Fibroblast of lung (primary cell): ENCODE results near the gene CCDC85C. TPM values are rescaled to one million over a fixed set of nuclear protein-coding genes. Genes with fewer than 3 reads are reported as not detected.

Experiments used
- DNase-seq, 2 donors: peaks; one replicate each; pipeline versions ENCODE4 v3.0.0 to v3.0.0-alpha.2; 2010; ENCODE audit warnings: low read depth in 2 of 2
- H2AFZ ChIP-seq: 2 replicates; pipeline ENCODE4 v1.5.1; 2012; ENCODE audit warnings: low read length, control low read depth, inconsistent platforms
- H3K27ac ChIP-seq: 2 replicates; pipeline ENCODE4 v1.5.1; 2011; ENCODE audit warnings: low read length, control low read depth; ENCODE audit not compliant: insufficient read depth
- H3K27me3 ChIP-seq: 2 replicates; pipeline ENCODE4 v1.5.1; 2011; ENCODE audit warnings: mild to moderate bottlenecking, low read length; ENCODE audit not compliant: control insufficient read depth, insufficient read depth
- H3K36me3 ChIP-seq: 2 replicates; pipeline ENCODE4 v1.5.1; 2011; ENCODE audit warnings: low read length; ENCODE audit not compliant: control insufficient read depth, insufficient read depth
- H3K4me1 ChIP-seq: 2 replicates; pipeline ENCODE4 v1.5.1; 2011; ENCODE audit warnings: low read length; ENCODE audit not compliant: control insufficient read depth, insufficient read depth; ENCODE audit errors: extremely low read depth
- H3K4me2 ChIP-seq: 2 replicates; pipeline ENCODE4 v1.5.1; 2011; ENCODE audit warnings: low read length, control low read depth; ENCODE audit not compliant: insufficient read depth; ENCODE audit errors: extremely low read depth
- H3K4me3 ChIP-seq, 4 experiments: fragments of 200-600 bp in 1 of 4; sonication (generic) in 1 of 4; replicated peaks in 1 of 4; 2 replicates each; pipeline ENCODE4 v1.5.1; 2011 to 2016; ENCODE audit warnings: low read length in 4 of 4, low read depth in 3 of 4, mild to moderate bottlenecking in 3 of 4, control low read depth in 2 of 4, inconsistent platforms in 1 of 4, mixed read lengths in 1 of 4; ENCODE audit not compliant: insufficient read depth in 1 of 4; ENCODE audit errors: control extremely low read depth in 1 of 4
- H3K79me2 ChIP-seq: 2 replicates; pipeline ENCODE4 v1.5.1; 2012; ENCODE audit warnings: mild to moderate bottlenecking, low read length, inconsistent platforms; ENCODE audit not compliant: control insufficient read depth, insufficient read depth
- H3K9ac ChIP-seq: 2 replicates; pipeline ENCODE4 v1.5.1; 2011; ENCODE audit warnings: mild to moderate bottlenecking, low read length, control low read depth; ENCODE audit not compliant: insufficient read depth
- H3K9me3 ChIP-seq: 2 replicates; pipeline ENCODE4 v1.5.1; 2012; ENCODE audit warnings: low read depth, low read length; ENCODE audit not compliant: control insufficient read depth, insufficient read depth
- H4K20me1 ChIP-seq: 2 replicates; pipeline ENCODE4 v1.5.1; 2011; ENCODE audit warnings: low read length; ENCODE audit not compliant: control insufficient read depth, insufficient read depth; ENCODE audit errors: extremely low read depth
- EZH2 ChIP-seq: IDR thresholded peaks from 2 replicates; pipeline ENCODE4 v1.5.1; 2012; ENCODE audit warnings: low read length, control low read depth, mild to moderate bottlenecking; ENCODE audit errors: missing control alignments
- polyA plus RNA-seq, 2 donors: library from polyadenylated mRNA; depleted of rRNA in 1 of 2; stranded (reverse) in 1 of 2; unstranded in 1 of 2; fragments of >200 nt; gene quantifications; 2 replicates each; pipeline ENCODE4 v1.2.1, GENCODE V29; 2011 to 2012; ENCODE audit warnings: missing spikeins in 1 of 2
- total RNA-seq: library from RNA; depleted of rRNA; stranded (reverse); fragments of >200 nt; gene quantifications from 2 replicates; pipeline ENCODE4 v1.2.1, GENCODE V29; 2014
- TF ChIP-seq, protein P1 (sequence below), 2 donors: IDR thresholded peaks in 1 of 2; conservative IDR thresholded peaks in 1 of 2; 1 replicate in 1 of 2; 2 replicates in 1 of 2; pipeline ENCODE4 v1.5.1; 2011 to 2012; ENCODE audit warnings: low read length in 2 of 2, control low read depth in 1 of 2, inconsistent platforms in 1 of 2, low read depth in 1 of 2, mild to moderate bottlenecking in 1 of 2

Gene CCDC85C
- total and polyA plus RNA-seq, 2 donors (not counting 1 experiment from before 2014, with no cell fraction given) = 4.6 to 9.6 TPM

DNA sequence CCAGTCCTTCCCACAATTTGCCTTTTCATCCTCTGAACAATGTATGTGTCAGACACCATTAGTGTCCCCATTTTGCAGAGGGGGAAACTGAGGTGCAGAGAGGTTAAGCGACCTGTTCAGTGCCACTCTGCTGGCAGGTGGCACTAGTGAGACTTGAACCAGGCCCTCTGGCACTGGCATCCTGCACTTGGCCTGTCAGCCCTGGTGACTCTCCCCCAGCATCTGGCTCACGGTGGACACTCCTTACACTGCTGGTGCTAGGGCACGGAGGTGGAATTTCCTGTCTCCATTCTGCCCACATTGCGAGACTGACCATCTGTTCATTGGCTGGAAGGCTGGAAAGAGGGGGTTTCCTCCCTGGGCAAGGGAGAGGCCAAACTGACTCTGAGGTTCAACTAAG is 74.1 kb downstream of the CCDC85C start:
- DNase-seq = peak in 1 of 2 donors; percentile 38
- Histone ChIP-seq H2AFZ (no peak overlapping the region), H3K4me3 (no peak overlapping the region), H3K27ac (no peak overlapping the region), H3K36me3 (no peaks in the 10 kb centered on the region), H3K27me3 (no peaks in the 10 kb centered on the region), H3K4me1 (no peaks in the 10 kb centered on the region), H3K4me2 (no peak overlapping the region), H3K9ac (no peak overlapping the region), H3K79me2 (no peaks in the 10 kb centered on the region), H4K20me1 (no peaks in the 10 kb centered on the region), H3K9me3 (no peaks in the 10 kb centered on the region)
- no peak for TF ChIP-seq EZH2
- TF ChIP-seq, protein P1, sequence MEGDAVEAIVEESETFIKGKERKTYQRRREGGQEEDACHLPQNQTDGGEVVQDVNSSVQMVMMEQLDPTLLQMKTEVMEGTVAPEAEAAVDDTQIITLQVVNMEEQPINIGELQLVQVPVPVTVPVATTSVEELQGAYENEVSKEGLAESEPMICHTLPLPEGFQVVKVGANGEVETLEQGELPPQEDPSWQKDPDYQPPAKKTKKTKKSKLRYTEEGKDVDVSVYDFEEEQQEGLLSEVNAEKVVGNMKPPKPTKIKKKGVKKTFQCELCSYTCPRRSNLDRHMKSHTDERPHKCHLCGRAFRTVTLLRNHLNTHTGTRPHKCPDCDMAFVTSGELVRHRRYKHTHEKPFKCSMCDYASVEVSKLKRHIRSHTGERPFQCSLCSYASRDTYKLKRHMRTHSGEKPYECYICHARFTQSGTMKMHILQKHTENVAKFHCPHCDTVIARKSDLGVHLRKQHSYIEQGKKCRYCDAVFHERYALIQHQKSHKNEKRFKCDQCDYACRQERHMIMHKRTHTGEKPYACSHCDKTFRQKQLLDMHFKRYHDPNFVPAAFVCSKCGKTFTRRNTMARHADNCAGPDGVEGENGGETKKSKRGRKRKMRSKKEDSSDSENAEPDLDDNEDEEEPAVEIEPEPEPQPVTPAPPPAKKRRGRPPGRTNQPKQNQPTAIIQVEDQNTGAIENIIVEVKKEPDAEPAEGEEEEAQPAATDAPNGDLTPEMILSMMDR (conservative IDR thresholded peaks at IDR 0.05 in 1 of 2, IDR thresholded peaks at IDR 0.05 in 1 of 2; ENCODE audit: low read depth in 1 of 2, low read length in 2 of 2) = no peak

DNA sequence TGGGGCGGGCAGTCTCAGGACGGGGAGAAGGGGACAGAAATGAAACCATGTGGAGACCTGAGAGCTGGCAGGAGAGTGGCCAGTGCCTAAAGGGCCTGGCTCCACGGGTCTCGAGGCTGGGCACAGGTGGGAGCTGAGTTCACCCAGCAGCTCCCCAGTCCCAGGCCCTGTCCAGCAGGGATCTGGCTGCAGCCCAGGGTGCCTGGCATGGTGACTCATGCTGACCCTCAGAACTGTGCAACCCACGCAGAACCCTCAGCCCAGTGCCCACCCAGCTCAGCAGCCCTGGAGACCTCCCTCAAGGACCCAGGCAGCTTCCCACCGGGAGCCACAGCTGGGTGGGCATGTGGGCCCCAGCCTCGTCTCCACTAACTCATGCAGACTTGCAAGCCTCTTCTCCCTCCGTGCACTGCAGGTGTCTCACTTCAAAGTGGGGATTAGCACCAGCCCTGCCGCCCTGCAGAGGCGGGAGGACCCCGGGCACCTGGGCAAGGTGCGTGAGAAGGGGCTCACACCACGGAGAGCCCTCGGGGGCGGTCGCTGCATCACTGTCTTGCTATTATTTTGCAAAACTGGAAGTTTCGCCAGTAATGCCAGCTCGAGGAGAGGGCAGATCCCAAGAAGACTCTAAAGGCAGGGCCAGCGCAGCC is 76.5 kb downstream of the CCDC85C start:
- Histone ChIP-seq H3K9me3 (no peaks in the 10 kb centered on the region), H4K20me1 (no peaks in the 10 kb centered on the region), H3K4me2 (no peak overlapping the region), H3K27ac (no peak overlapping the region), H3K9ac (no peak overlapping the region), H3K36me3 (no peaks in the 10 kb centered on the region), H3K27me3 (no peaks in the 10 kb centered on the region), H2AFZ (no peak overlapping the region), H3K4me3 (no peak overlapping the region), H3K79me2 (no peaks in the 10 kb centered on the region), H3K4me1 (peaks cover 6% of the 10 kb centered on the region)
- DNase-seq = no peak
- TF ChIP-seq, protein P1 (conservative IDR thresholded peaks at IDR 0.05 in 1 of 2, IDR thresholded peaks at IDR 0.05 in 1 of 2; ENCODE audit: low read depth in 1 of 2, low read length in 2 of 2) = no peak
- no peak for TF ChIP-seq EZH2

DNA sequence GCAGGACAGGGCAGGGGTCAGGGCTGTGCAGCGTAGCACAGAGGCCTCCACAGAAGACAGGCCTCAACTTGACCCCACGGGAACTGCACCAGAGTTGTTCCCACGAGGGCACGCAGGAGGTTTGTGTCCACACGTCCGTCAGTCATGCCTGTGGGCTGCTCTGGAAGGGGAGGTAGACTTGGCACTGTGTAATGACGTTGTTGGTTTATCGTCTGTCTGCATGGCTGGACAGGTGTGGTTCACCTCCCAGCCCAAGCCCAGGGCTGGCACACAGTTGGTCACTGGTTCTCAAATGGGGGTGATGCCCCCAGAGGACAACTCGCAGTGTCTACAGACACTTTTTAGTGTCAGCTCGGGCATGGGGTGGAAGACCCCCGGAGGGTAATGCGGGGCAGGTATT is 77.0 kb downstream of the CCDC85C start:
- peaks cover 11% of the 10 kb centered on the region for H3K4me1 ChIP-seq
- H3K27me3 ChIP-seq = no peaks in the 10 kb centered on the region
- TF ChIP-seq, protein P1 (conservative IDR thresholded peaks at IDR 0.05 in 1 of 2, IDR thresholded peaks at IDR 0.05 in 1 of 2; ENCODE audit: low read depth in 1 of 2, low read length in 2 of 2) = no peak
- no peak for TF ChIP-seq EZH2
- no peak for DNase-seq
- no peak overlapping the region for H3K4me3 ChIP-seq
- no peak overlapping the region for H2AFZ ChIP-seq
- H3K9me3 ChIP-seq = no peaks in the 10 kb centered on the region
- H3K27ac ChIP-seq = no peak overlapping the region
- H4K20me1 ChIP-seq = no peaks in the 10 kb centered on the region
- H3K79me2 ChIP-seq = no peaks in the 10 kb centered on the region
- H3K4me2 ChIP-seq = no peak overlapping the region
- no peaks in the 10 kb centered on the region for H3K36me3 ChIP-seq
- H3K9ac ChIP-seq = no peak overlapping the region
